HepG2 (cell line): ENCODE results near the gene PRMT7. TPM values are rescaled to one million over a fixed set of nuclear protein-coding genes. Genes with fewer than 3 reads are reported as not detected.
A peak's percentile ranks its signal among the peaks of the same experiment; 100 is the strongest.

Source experiments
- ATAC-seq: fragments of 200-7000 bp; cut with Tn5 transposase; 3 replicates; pipeline ENCODE4 v1.9.1; 2020; ENCODE audit warnings: mild to moderate bottlenecking, moderate library complexity
- Bru-seq: library from RNA; stranded (reverse); fragments of 400-500 nt; gene quantifications from one replicate; lab custom pipeline; 2021; lab: Mats Ljungman, UMichigan
- BruChase-seq, 2 experiments: library from RNA; stranded (reverse); fragments of 400-500 nt; gene quantifications; one replicate each; lab custom pipeline; 2021; lab: Mats Ljungman, UMichigan
- BruUV-seq: library from RNA; stranded (reverse); fragments of 400-500 nt; replicated peaks from 2 replicates; lab custom pipeline; 2021; lab: Mats Ljungman, UMichigan
- CTCF ChIA-PET: fragments of 300-600 bp; formaldehyde crosslinking; extraction: SDS; loops from one replicate; lab custom pipeline; 2021; ENCODE audit warnings: low total read pairs, inconsistent platforms, low intra/inter-chr PET ratio; lab: Yijun Ruan, JAX
- POLR2A ChIA-PET: fragments of 350-600 bp; sonication (Branson Sonifier 250); formaldehyde crosslinking; loops from one replicate; lab custom pipeline; 2020; ENCODE audit warnings: antibody characterized with exemption, inconsistent platforms; lab: Yijun Ruan, JAX
- DNase-seq: peaks from one replicate; pipeline ENCODE4 v3.0.0-alpha.2; 2015; ENCODE audit warnings: low spot score
- FAIRE-seq: peaks from 3 replicates; lab custom pipeline; 2011; peaks lifted over from hg19 to GRCh38; lab: Jason Lieb, UNC
- H2AFZ ChIP-seq: one replicate; pipeline ENCODE4 v1.6.1; 2011; ENCODE audit warnings: low read length, inconsistent platforms
- H3K27ac ChIP-seq: fragments of 300-600 bp; 3 replicates; pipeline ENCODE4 v1.8.0; 2011; ENCODE audit warnings: mixed run types, mild to moderate bottlenecking, mixed read lengths, low read length, inconsistent platforms; ENCODE audit not compliant: insufficient read depth; ENCODE audit errors: extremely low read length
- H3K27me3 ChIP-seq, 2 experiments: fragments of 200-600 bp in 1 of 2; 2 replicates in 1 of 2; 3 replicates in 1 of 2; pipeline versions ENCODE4 v1.6.0 to v1.8.0; 2011; ENCODE audit warnings: low read length in 2 of 2, mild to moderate bottlenecking in 2 of 2, moderate library complexity in 2 of 2, inconsistent platforms in 1 of 2; ENCODE audit not compliant: insufficient read depth in 2 of 2, control insufficient read depth in 1 of 2
- H3K36me3 ChIP-seq, 2 experiments: fragments of 200-600 bp in 1 of 2; replicated peaks in 1 of 2; 2 replicates in 1 of 2; 3 replicates in 1 of 2; pipeline versions ENCODE4 v1.5.1 to v1.8.0; 2011; ENCODE audit warnings: low read length in 2 of 2, inconsistent platforms in 1 of 2; ENCODE audit not compliant: insufficient read depth in 2 of 2, control insufficient read depth in 1 of 2
- H3K4me1 ChIP-seq: 2 replicates; pipeline ENCODE4 v1.5.1; 2012; ENCODE audit warnings: low read length, inconsistent platforms; ENCODE audit not compliant: insufficient read depth
- H3K4me2 ChIP-seq: 2 replicates; pipeline ENCODE4 v1.6.0; 2011; ENCODE audit warnings: low read depth, low read length, inconsistent platforms
- H3K4me3 ChIP-seq, 3 experiments: fragments of 200-600 bp in 1 of 3; sonication (generic), shearing (Covaris generic) in 1 of 3; replicated peaks in 1 of 3; 2 replicates each; pipeline ENCODE4 v1.5.1; 2011 to 2016; ENCODE audit warnings: low read length in 3 of 3, inconsistent platforms in 2 of 3, low read depth in 2 of 3, mild to moderate bottlenecking in 2 of 3, control low read depth in 1 of 3, mixed read lengths in 1 of 3; ENCODE audit not compliant: insufficient read depth in 1 of 3
- H3K79me2 ChIP-seq: one replicate; pipeline ENCODE4 v1.6.1; 2011; ENCODE audit warnings: low read length, inconsistent platforms; ENCODE audit not compliant: insufficient read depth
- H3K9ac ChIP-seq: 2 replicates; pipeline ENCODE4 v1.6.0; 2011; ENCODE audit warnings: mild to moderate bottlenecking, low read depth, low read length, inconsistent platforms; ENCODE audit not compliant: insufficient read depth
- H3K9me3 ChIP-seq: 2 replicates; pipeline ENCODE4 v1.5.1; 2012; ENCODE audit warnings: mild to moderate bottlenecking, low read length
- H4K20me1 ChIP-seq: 2 replicates; pipeline ENCODE4 v1.6.0; 2011; ENCODE audit warnings: inconsistent platforms, mild to moderate bottlenecking, low read length, moderate library complexity; ENCODE audit not compliant: insufficient read depth
- ADNP ChIP-seq: sonication (generic); formaldehyde crosslinking; IDR thresholded peaks from 2 replicates; pipeline ENCODE4 v1.4.0; 2020; ENCODE audit warnings: missing genetic modification reagents
- DZIP1 ChIP-seq: sonication (generic); formaldehyde crosslinking; IDR thresholded peaks from 2 replicates; pipeline ENCODE4 v1.5.0; 2020; ENCODE audit warnings: mild to moderate bottlenecking, missing genetic modification reagents
- HDAC6 ChIP-seq: fragments of 200-600 bp; sonication (generic); IDR thresholded peaks from 2 replicates; pipeline ENCODE4 v1.7.0; 2017; ENCODE audit warnings: mild to moderate bottlenecking, antibody characterized with exemption, low read length, low read depth
- NCOR1 ChIP-seq: fragments of 200-600 bp; sonication (generic); IDR thresholded peaks from 2 replicates; pipeline ENCODE4 v1.7.0; 2017; ENCODE audit warnings: antibody characterized with exemption, low read length, borderline replicate concordance
- NFIC ChIP-seq: IDR thresholded peaks from 2 replicates; pipeline ENCODE4 v1.6.1; 2012; ENCODE audit warnings: mild to moderate bottlenecking, low read length, inconsistent platforms
- PPARG ChIP-seq: conservative IDR thresholded peaks from 2 replicates; pipeline ENCODE4 v1.6.1; 2016; ENCODE audit warnings: missing biosample characterization, missing genetic modification reagents
- RFX1 ChIP-seq: fragments of 450-650 bp; IDR thresholded peaks from 2 replicates; pipeline ENCODE4 v1.6.1; 2017
- SIX1 ChIP-seq: sonication (generic); formaldehyde crosslinking; IDR thresholded peaks from 2 replicates; pipeline ENCODE4 v1.4.0; 2020; ENCODE audit warnings: missing genetic modification reagents, borderline replicate concordance
- TEAD3 ChIP-seq: optimal IDR thresholded peaks from 2 replicates; pipeline ENCODE3; 2016; ENCODE audit warnings: borderline replicate concordance
- ZBTB7B ChIP-seq: sonication (generic); formaldehyde crosslinking; IDR thresholded peaks from 2 replicates; pipeline ENCODE4 v1.4.0; 2020; ENCODE audit warnings: missing genetic modification reagents
- ZFP36L2 ChIP-seq: sonication (generic); formaldehyde crosslinking; IDR thresholded peaks from 2 replicates; pipeline ENCODE4 v1.4.0; 2020; ENCODE audit warnings: missing genetic modification reagents
- ZFP82 ChIP-seq: sonication (generic); formaldehyde crosslinking; IDR thresholded peaks from 2 replicates; pipeline ENCODE4 v1.5.1; 2020; ENCODE audit warnings: mild to moderate bottlenecking, missing genetic modification reagents, borderline replicate concordance
- ZNF879 ChIP-seq: sonication (generic); formaldehyde crosslinking; IDR thresholded peaks from 2 replicates; pipeline ENCODE4 v1.8.1; 2023; ENCODE audit warnings: missing genetic modification reagents
- ZSCAN30 ChIP-seq: sonication (generic); formaldehyde crosslinking; IDR thresholded peaks from 2 replicates; pipeline ENCODE4 v1.5.0; 2020; ENCODE audit warnings: mild to moderate bottlenecking, missing genetic modification reagents
- WGBS: methylation state at CpG from one replicate; pipeline ENCODE4 v1.1.6; 2017; ENCODE audit warnings: low lambda C conversion rate; 5-methylcytosine and 5-hydroxymethylcytosine counted together
- in situ Hi-C: cut with HindIII; loops from 2 replicates; pipeline ENCODE4 v1.10.0; 2017; ENCODE audit warnings: low pct_unique_long_range_greater_than_20kb; ENCODE audit not compliant: extremely low pct_ligation_motif_present
- intact Hi-C: fragments of 100-400 bp; cut with micrococcal nuclease; formaldehyde crosslinking; loops from one replicate; pipeline ENCODE4 v1.10.0; 2022; ENCODE audit not compliant: unreplicated experiment
- long read RNA-seq, 2 experiments: library from RNA in 1 of 2; library from polyadenylated mRNA in 1 of 2; stranded (forward) in 1 of 2; unstranded in 1 of 2; transcript quantifications; one replicate each; pipeline ENCODE4 v2.0.0, GENCODE V29; 2019 to 2022
- polyA minus RNA-seq, 3 experiments: library from RNA; depleted of rRNA, polyadenylated mRNA; stranded (reverse); fragments of >200 nt; gene quantifications; 2 replicates each; pipeline ENCODE4 v1.2.3, GENCODE V29; 2011; ENCODE audit warnings: low replicate concordance in 1 of 3
- polyA plus RNA-seq, 8 experiments: library from polyadenylated mRNA; depleted of rRNA in 3 of 8; stranded (reverse) in 7 of 8; unstranded in 1 of 8; fragments of >200 nt; fragmentation: Illumina TruSeq in 4 of 8; extraction: Trizol in 4 of 8; gene quantifications; 2 replicates each; pipeline versions ENCODE4 v1.2.1 to v1.2.3, GENCODE V29; 2011 to 2016; ENCODE audit warnings: low read depth in 4 of 8, missing spikeins in 1 of 8, mixed read lengths in 1 of 8; ENCODE audit not compliant: insufficient read depth in 1 of 8
- total RNA-seq, 5 experiments: library from RNA; depleted of rRNA; stranded (reverse); fragments of >200 nt; fragmentation: Illumina TruSeq; extraction: Trizol; gene quantifications; 2 replicates each; pipeline ENCODE4 v1.2.3, GENCODE V29; 2016; ENCODE audit warnings: low read depth in 1 of 5

Gene PRMT7
- 46.7 and 55.0 TPM in 2 replicates for total RNA-seq (2016; rRNA removed; fragmentation: Illumina TruSeq; extraction: Trizol)
- total RNA-seq (2016; cell fraction: cytosol; rRNA removed; fragmentation: Illumina TruSeq; extraction: Trizol; ENCODE audit: low read depth) = 9.5 and 12.3 TPM in 2 replicates
- 45.8 and 52.4 TPM in 2 replicates for total RNA-seq (2016; cell fraction: insoluble cytoplasmic fraction; rRNA removed; fragmentation: Illumina TruSeq; extraction: Trizol)
- 18.9 and 20.2 TPM in 2 replicates for total RNA-seq (2016; cell fraction: membrane; rRNA removed; fragmentation: Illumina TruSeq; extraction: Trizol)
- 51.3 and 66.0 TPM in 2 replicates for total RNA-seq (2016; cell fraction: nucleus; rRNA removed; fragmentation: Illumina TruSeq; extraction: Trizol)
- 47.5 and 53.5 TPM in 2 replicates for polyA plus RNA-seq (2011; rRNA removed)
- 35.5 and 39.1 TPM in 2 replicates for polyA plus RNA-seq (2011; cell fraction: cytosol; rRNA removed)
- polyA plus RNA-seq (2011; cell fraction: nucleus; rRNA removed) = 268 and 334 TPM in 2 replicates
- polyA plus RNA-seq (2012) = 28.1 and 39.6 TPM in 2 replicates
- polyA plus RNA-seq (2016; cell fraction: cytosol; fragmentation: Illumina TruSeq; extraction: Trizol; ENCODE audit: low read depth) = 4.3 and 4.6 TPM in 2 replicates
- polyA plus RNA-seq (2016; cell fraction: insoluble cytoplasmic fraction; fragmentation: Illumina TruSeq; extraction: Trizol; ENCODE audit: low read depth) = 36.4 and 39.2 TPM in 2 replicates
- polyA plus RNA-seq (2016; cell fraction: membrane; fragmentation: Illumina TruSeq; extraction: Trizol; ENCODE audit: low read depth) = 6.8 and 7.1 TPM in 2 replicates
- 109 and 112 TPM in 2 replicates for polyA plus RNA-seq (2016; cell fraction: nucleus; fragmentation: Illumina TruSeq; extraction: Trizol; ENCODE audit: insufficient read depth, low read depth)
- 105 and 173 TPM in 2 replicates for polyA minus RNA-seq (2011; rRNA and poly(A)+ RNA removed; ENCODE audit: low replicate concordance)
- 15.1 and 21.0 TPM in 2 replicates for polyA minus RNA-seq (2011; cell fraction: cytosol; rRNA and poly(A)+ RNA removed)
- polyA minus RNA-seq (2011; cell fraction: nucleus; rRNA and poly(A)+ RNA removed) = 89.8 and 99.8 TPM in 2 replicates
- percentile 75 among the genes with signal in this experiment for Bru-seq, nascent RNA
- BruChase-seq, experiment 1, labeled RNA remaining after a 6-hour chase = percentile 65 among the genes with signal in this experiment
- BruChase-seq, experiment 2, labeled RNA remaining after a 2-hour chase = percentile 74 among the genes with signal in this experiment
- long read RNA-seq, experiment 1, partial matches to known transcripts = 9 of 32 reads
- long read RNA-seq, experiment 1, other reads (novel, unspliced or antisense) = 21 of 32 reads
- long read RNA-seq, experiment 2, partial matches to known transcripts = 13 of 42 reads
- long read RNA-seq, experiment 2, other reads (novel, unspliced or antisense) = 29 of 42 reads

- ATAC-seq (peak; percentile 99), DNase-seq (peak; percentile 90), FAIRE-seq (peak; percentile 57)
- POLR2A ChIA-PET = interaction anchor here (0.8 to 2.6 kb wide), 30 partner anchors 9 to 231 kb away, joined by 3 to 89 read pairs (median 8); partner anchors contain the start of genes ESRP2, NFATC3, PLA2G15 and SLC7A6
- CTCF ChIA-PET = interaction anchor here (1.7 kb wide), 1 partner anchor 47 kb away, joined by 4 read pairs; the partner anchor contains the start of gene SLC7A6
- Histone ChIP-seq H2AFZ (peak within 1 kb of the TSS; percentile 45), H3K9ac (peak within 1 kb of the TSS; percentile 86), H3K4me1 (peaks cover 44% of the 10 kb centered on the region), H3K36me3 (peaks cover 7 to 24% of the 10 kb centered on the region in 2 experiments), H3K79me2 (peaks cover 55% of the 10 kb centered on the region), H3K4me3 (peak within 1 kb of the TSS; percentile 77 to 91 (median 90)), H3K9me3 (no peaks in the 10 kb centered on the region), H3K27me3 (no peaks in the 10 kb centered on the region; a peak in 1 of 5 replicates), H3K27ac (peak within 1 kb of the TSS; percentile 85), H3K4me2 (peak within 1 kb of the TSS; percentile 97), H4K20me1 (peaks cover 4% of the 10 kb centered on the region; the same call in 1 of the 2 replicates)
- in situ Hi-C loops (no loop called here), intact Hi-C loops (loop anchor here (1.0 kb wide), 2 partner anchors 17 to 46 kb away; no protein-coding TSS in a partner anchor)
- WGBS = under 1% methylated on average over 34 of the region's 62 CpGs
- BruUV-seq = TSS peak; percentile 69
- peak; percentile 100 for TF ChIP-seq DZIP1 (CRISPR knock-in tag)
- peak; percentile 47 for TF ChIP-seq ZSCAN30
- TF ChIP-seq ADNP (CRISPR knock-in tag) = no peak
- peak; percentile 100 for TF ChIP-seq ZFP82
- TF ChIP-seq SIX1 (CRISPR knock-in tag) = peak; percentile 82; the same call in 1 of the 2 replicates
- TF ChIP-seq ZBTB7B (CRISPR knock-in tag) = peak; percentile 94; the same call in 1 of the 2 replicates
- TF ChIP-seq NFIC = no peak
- TF ChIP-seq ZFP36L2 (CRISPR knock-in tag) = 0 out of 2 replicates have a peak, but pooled peaks have one; percentile 82
- TF ChIP-seq ZNF879 (CRISPR knock-in tag) = peak; percentile 99
- TF ChIP-seq NCOR1 = peak; percentile 64; the same call in 1 of the 2 replicates
- no peak for TF ChIP-seq RFX1
- TF ChIP-seq TEAD3 = peak; percentile 93
- TF ChIP-seq PPARG (CRISPR knock-in tag) = peak; percentile 72; the same call in 1 of the 2 replicates
- TF ChIP-seq HDAC6 = no peak
Measured at GRCh38 chr16:68310774-68311511, at the start of gene PRMT7, which contains the start of gene SLC7A6OS. Gene PRMT7, plus strand, starts transcription at chr16:68311019. Its CDS starts 4,961 bp downstream, at chr16:68315980. Gene SLC7A6OS, minus strand, starts transcription at chr16:68310946. Its CDS starts 20 bp downstream, at chr16:68310926.
